Right lobe of liver (tissue), 4 donors: ENCODE results near the gene LST1.
A peak's percentile ranks its signal among the peaks of the same experiment; 100 is the strongest.

Source experiments
- CTCF ChIP-seq, 4 donors: fragments of 200-600 bp in 3 of 4; fragments of 450-650 bp in 1 of 4; IDR thresholded peaks; one replicate each; pipeline versions ENCODE4 v1.5.1 to v1.8.0; 2016 to 2022; ENCODE audit warnings: antibody characterized with exemption in 4 of 4, mild to moderate bottlenecking in 2 of 4
- POLR2A ChIP-seq: fragments of 450-650 bp; IDR thresholded peaks from one replicate; pipeline ENCODE4 v1.6.1; 2017; ENCODE audit warnings: antibody characterized with exemption, mild to moderate bottlenecking
- donor health status: DM: no; HTN: no; CAD: no.
- donor health status: DM: no; HTN: no; CAD: no.
- donor health status: DM: no; HTN: yes; CAD: no.

DNA sequence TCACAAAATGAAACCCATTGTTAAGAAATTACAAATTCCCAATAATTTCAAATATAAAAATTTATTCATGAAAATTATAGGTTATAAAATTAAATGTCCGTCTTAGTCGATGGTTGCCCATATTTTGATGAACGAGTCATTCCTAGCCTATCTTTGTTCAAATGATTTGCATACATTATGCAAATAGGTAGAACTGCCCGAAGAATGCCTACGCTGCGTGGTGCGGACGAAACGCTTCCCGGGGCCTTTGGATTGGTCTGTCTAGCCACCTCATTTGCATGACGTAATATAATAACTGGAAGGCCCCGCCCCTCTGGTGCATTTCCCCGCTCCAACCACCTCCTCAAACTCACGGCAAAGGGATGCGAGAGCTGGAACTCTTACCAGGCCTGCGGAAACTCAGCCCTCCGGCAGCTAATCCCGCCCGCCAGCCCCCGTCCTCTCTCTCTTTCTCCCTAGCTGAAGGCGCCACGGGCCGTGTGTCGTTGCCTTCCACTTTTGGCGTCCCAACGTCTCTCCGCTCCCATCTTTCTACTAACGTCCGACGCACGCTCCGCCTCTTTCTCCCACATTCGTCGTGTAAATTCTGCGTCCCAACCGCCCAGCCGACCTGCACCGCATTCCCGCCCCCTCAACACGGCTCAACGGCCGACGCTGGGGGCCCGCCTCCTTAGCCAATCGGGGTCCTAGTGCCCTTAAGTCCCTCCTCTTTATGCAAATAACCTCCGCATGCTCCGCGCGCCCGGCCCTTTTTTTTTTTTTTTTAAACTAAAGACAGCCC, 33.9 kb downstream of the LST1 start:
- no peak for TF ChIP-seq CTCF (IDR thresholded peaks at IDR 0.05)
- TF ChIP-seq POLR2A: peak; percentile 86
